WTC11 (cell line): ENCODE results near the gene CPPED1. TPM values are rescaled to one million over a fixed set of nuclear protein-coding genes. Genes with fewer than 3 reads are reported as not detected.

ENCODE experiments used
- ATAC-seq: fragments of 200-7000 bp; cut with Tn5 transposase; 2 replicates; pipeline ENCODE4 v1.10.0; 2021; ENCODE audit warnings: mild to moderate bottlenecking, moderate library complexity
- CTCF ChIA-PET: fragments of 300-600 bp; sonication (Branson Sonifier 250); formaldehyde crosslinking; loops from one replicate; lab custom pipeline; 2021; ENCODE audit warnings: antibody characterized with exemption; lab: Charles Lee
- POLR2A ChIA-PET: fragments of 350-600 bp; sonication (Branson Sonifier 250); formaldehyde crosslinking; loops from one replicate; lab custom pipeline; 2021; ENCODE audit warnings: antibody characterized with exemption; lab: Charles Lee
- DNase-seq: peaks from one replicate; pipeline ENCODE4 v3.0.0; 2021; ENCODE audit warnings: low spot score
- H3K27ac Mint-ChIP-seq: 2 replicates; pipeline ENCODE4 v1.8.0; 2021; ENCODE audit warnings: mixed read lengths
- H3K27me3 Mint-ChIP-seq: 2 replicates; pipeline ENCODE4 v1.8.0; 2021; ENCODE audit warnings: low read depth, mild to moderate bottlenecking, moderate library complexity, mixed read lengths
- H3K36me3 Mint-ChIP-seq: 2 replicates; pipeline ENCODE4 v1.8.0; 2021; ENCODE audit warnings: mixed read lengths
- H3K4me1 Mint-ChIP-seq: 2 replicates; pipeline ENCODE4 v1.8.0; 2022; ENCODE audit warnings: mixed read lengths
- H3K4me3 Mint-ChIP-seq: 2 replicates; pipeline ENCODE4 v1.8.0; 2021; ENCODE audit warnings: mild to moderate bottlenecking, moderate library complexity, mixed read lengths
- H3K9me3 Mint-ChIP-seq: 2 replicates; pipeline ENCODE4 v1.8.0; 2021; ENCODE audit warnings: mixed read lengths
- CREB1 ChIP-seq: sonication (generic); formaldehyde crosslinking; IDR thresholded peaks from 2 replicates; pipeline ENCODE4 v1.8.0; 2023; ENCODE audit warnings: mild to moderate bottlenecking, missing genetic modification reagents
- CREM ChIP-seq: sonication (generic); formaldehyde crosslinking; IDR thresholded peaks from 2 replicates; pipeline ENCODE4 v1.8.1; 2022; ENCODE audit warnings: mild to moderate bottlenecking, missing genetic modification reagents, moderate library complexity
- EMX1 ChIP-seq: fragments of 250-450 bp; sonication (Bioruptor Pico); IDR thresholded peaks from 2 replicates; pipeline ENCODE4 v1.8.0; 2021; ENCODE audit warnings: mild to moderate bottlenecking
- ESRRA ChIP-seq: sonication (generic); formaldehyde crosslinking; IDR thresholded peaks from 2 replicates; pipeline ENCODE4 v1.8.1; 2022; ENCODE audit warnings: mild to moderate bottlenecking, missing genetic modification reagents, borderline replicate concordance
- IRF1 ChIP-seq: sonication (generic); formaldehyde crosslinking; IDR thresholded peaks from 2 replicates; pipeline ENCODE4 v1.8.0; 2023; ENCODE audit warnings: missing genetic modification reagents
- IRF2 ChIP-seq: sonication (generic); formaldehyde crosslinking; IDR thresholded peaks from 2 replicates; pipeline ENCODE4 v1.8.0; 2022; ENCODE audit warnings: low read depth, missing genetic modification reagents, borderline replicate concordance
- JAZF1 ChIP-seq: fragments of 250-450 bp; sonication (Bioruptor Pico); IDR thresholded peaks from 2 replicates; pipeline ENCODE4 v1.9.0; 2021; ENCODE audit warnings: moderate library complexity, mild to moderate bottlenecking, inconsistent platforms
- KAT7 ChIP-seq: sonication (generic); formaldehyde crosslinking; IDR thresholded peaks from 2 replicates; pipeline ENCODE4 v1.8.1; 2023; ENCODE audit warnings: missing genetic modification reagents, mild to moderate bottlenecking, borderline replicate concordance
- NR2C2 ChIP-seq: sonication (generic); formaldehyde crosslinking; IDR thresholded peaks from 2 replicates; pipeline ENCODE4 v1.8.0; 2022; ENCODE audit warnings: mild to moderate bottlenecking, missing genetic modification reagents
- NR3C1 ChIP-seq: sonication (generic); formaldehyde crosslinking; conservative IDR thresholded peaks from 2 replicates; pipeline ENCODE4 v1.8.1; 2023; ENCODE audit warnings: low read depth, mild to moderate bottlenecking, missing genetic modification reagents
- PRRX2 ChIP-seq: fragments of 250-450 bp; sonication (Bioruptor Pico); IDR thresholded peaks from 2 replicates; pipeline ENCODE4 v1.8.0; 2021; ENCODE audit warnings: mild to moderate bottlenecking
- SMAD4 ChIP-seq: sonication (generic); formaldehyde crosslinking; IDR thresholded peaks from 2 replicates; pipeline ENCODE4 v1.8.0; 2022; ENCODE audit warnings: mild to moderate bottlenecking, missing genetic modification reagents
- TP53 ChIP-seq: sonication (generic); formaldehyde crosslinking; IDR thresholded peaks from 2 replicates; pipeline ENCODE4 v1.8.1; 2023; ENCODE audit warnings: mild to moderate bottlenecking, missing genetic modification reagents
- USF1 ChIP-seq: sonication (generic); formaldehyde crosslinking; IDR thresholded peaks from 2 replicates; pipeline ENCODE4 v1.8.0; 2022; ENCODE audit warnings: mild to moderate bottlenecking, missing genetic modification reagents
- USF2 ChIP-seq: sonication (generic); formaldehyde crosslinking; IDR thresholded peaks from 2 replicates; pipeline ENCODE4 v1.8.1; 2023; ENCODE audit warnings: mild to moderate bottlenecking, missing genetic modification reagents, moderate library complexity
- ZNF121 ChIP-seq: sonication (generic); formaldehyde crosslinking; IDR thresholded peaks from 2 replicates; pipeline ENCODE4 v1.8.0; 2023; ENCODE audit warnings: missing genetic modification reagents
- ZNF396 ChIP-seq: fragments of 250-450 bp; sonication (Bioruptor Pico); IDR thresholded peaks from 2 replicates; pipeline ENCODE4 v1.8.0; 2021; ENCODE audit warnings: mild to moderate bottlenecking, moderate library complexity, borderline replicate concordance
- ZNF416 ChIP-seq: fragments of 250-450 bp; sonication (Bioruptor Pico); IDR thresholded peaks from 2 replicates; pipeline ENCODE4 v1.9.0; 2021; ENCODE audit warnings: mild to moderate bottlenecking, inconsistent platforms
- total RNA-seq: library from RNA; stranded (reverse); gene quantifications from 3 replicates; pipeline ENCODE4 v1.2.3, GENCODE V29; 2021
- TF ChIP-seq, protein P1 (sequence below): sonication (generic); formaldehyde crosslinking; IDR thresholded peaks from 2 replicates; pipeline ENCODE4 v1.8.1; 2022; ENCODE audit warnings: mild to moderate bottlenecking, moderate library complexity, missing genetic modification reagents
- TF ChIP-seq, protein P2 (sequence below): sonication (generic); formaldehyde crosslinking; IDR thresholded peaks from 2 replicates; pipeline ENCODE4 v1.8.0; 2023; ENCODE audit warnings: missing genetic modification reagents, mild to moderate bottlenecking, borderline replicate concordance
- TF ChIP-seq, protein P3 (sequence below): fragments of 250-450 bp; sonication (Bioruptor Pico); IDR thresholded peaks from 2 replicates; pipeline ENCODE4 v1.9.0; 2021; ENCODE audit warnings: mild to moderate bottlenecking

The CPPED1 gene
- total RNA-seq, 1 experiment from 2014 or later: 8.8 TPM

- DNase-seq (no peak), ATAC-seq (no peak)
- POLR2A ChIA-PET: no interaction called here
- Mint-ChIP-seq H3K4me3 (no peak overlapping the region), H3K27ac (no peak overlapping the region), H3K9me3 (peaks cover 5% of the 10 kb centered on the region; the same call in 1 of the 2 replicates), H3K4me1 (peaks cover 12% of the 10 kb centered on the region), H3K36me3 (no peaks in the 10 kb centered on the region), H3K27me3 (no peaks in the 10 kb centered on the region)
- TF ChIP-seq, protein P1, sequence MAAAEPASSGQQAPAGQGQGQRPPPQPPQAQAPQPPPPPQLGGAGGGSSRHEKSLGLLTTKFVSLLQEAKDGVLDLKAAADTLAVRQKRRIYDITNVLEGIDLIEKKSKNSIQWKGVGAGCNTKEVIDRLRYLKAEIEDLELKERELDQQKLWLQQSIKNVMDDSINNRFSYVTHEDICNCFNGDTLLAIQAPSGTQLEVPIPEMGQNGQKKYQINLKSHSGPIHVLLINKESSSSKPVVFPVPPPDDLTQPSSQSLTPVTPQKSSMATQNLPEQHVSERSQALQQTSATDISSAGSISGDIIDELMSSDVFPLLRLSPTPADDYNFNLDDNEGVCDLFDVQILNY (CRISPR knock-in tag): no peak
- TF ChIP-seq, protein P2, sequence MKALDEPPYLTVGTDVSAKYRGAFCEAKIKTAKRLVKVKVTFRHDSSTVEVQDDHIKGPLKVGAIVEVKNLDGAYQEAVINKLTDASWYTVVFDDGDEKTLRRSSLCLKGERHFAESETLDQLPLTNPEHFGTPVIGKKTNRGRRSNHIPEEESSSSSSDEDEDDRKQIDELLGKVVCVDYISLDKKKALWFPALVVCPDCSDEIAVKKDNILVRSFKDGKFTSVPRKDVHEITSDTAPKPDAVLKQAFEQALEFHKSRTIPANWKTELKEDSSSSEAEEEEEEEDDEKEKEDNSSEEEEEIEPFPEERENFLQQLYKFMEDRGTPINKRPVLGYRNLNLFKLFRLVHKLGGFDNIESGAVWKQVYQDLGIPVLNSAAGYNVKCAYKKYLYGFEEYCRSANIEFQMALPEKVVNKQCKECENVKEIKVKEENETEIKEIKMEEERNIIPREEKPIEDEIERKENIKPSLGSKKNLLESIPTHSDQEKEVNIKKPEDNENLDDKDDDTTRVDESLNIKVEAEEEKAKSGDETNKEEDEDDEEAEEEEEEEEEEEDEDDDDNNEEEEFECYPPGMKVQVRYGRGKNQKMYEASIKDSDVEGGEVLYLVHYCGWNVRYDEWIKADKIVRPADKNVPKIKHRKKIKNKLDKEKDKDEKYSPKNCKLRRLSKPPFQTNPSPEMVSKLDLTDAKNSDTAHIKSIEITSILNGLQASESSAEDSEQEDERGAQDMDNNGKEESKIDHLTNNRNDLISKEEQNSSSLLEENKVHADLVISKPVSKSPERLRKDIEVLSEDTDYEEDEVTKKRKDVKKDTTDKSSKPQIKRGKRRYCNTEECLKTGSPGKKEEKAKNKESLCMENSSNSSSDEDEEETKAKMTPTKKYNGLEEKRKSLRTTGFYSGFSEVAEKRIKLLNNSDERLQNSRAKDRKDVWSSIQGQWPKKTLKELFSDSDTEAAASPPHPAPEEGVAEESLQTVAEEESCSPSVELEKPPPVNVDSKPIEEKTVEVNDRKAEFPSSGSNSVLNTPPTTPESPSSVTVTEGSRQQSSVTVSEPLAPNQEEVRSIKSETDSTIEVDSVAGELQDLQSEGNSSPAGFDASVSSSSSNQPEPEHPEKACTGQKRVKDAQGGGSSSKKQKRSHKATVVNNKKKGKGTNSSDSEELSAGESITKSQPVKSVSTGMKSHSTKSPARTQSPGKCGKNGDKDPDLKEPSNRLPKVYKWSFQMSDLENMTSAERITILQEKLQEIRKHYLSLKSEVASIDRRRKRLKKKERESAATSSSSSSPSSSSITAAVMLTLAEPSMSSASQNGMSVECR: no peak
- TF ChIP-seq IRF2 (no peak), NR3C1 (no peak), CREB1 (no peak), NR2C2 (CRISPR knock-in tag) (no peak), PRRX2 (CRISPR knock-in tag) (no peak), SMAD4 (CRISPR knock-in tag) (no peak), ZNF416 (CRISPR knock-in tag) (no peak), TP53 (CRISPR knock-in tag) (no peak), ZNF121 (CRISPR knock-in tag) (no peak), USF2 (CRISPR knock-in tag) (no peak), CREM (CRISPR knock-in tag) (no peak), ESRRA (no peak), EMX1 (CRISPR knock-in tag) (no peak), IRF1 (no peak)
- CTCF ChIA-PET: no interaction called here
These were observed 8.9 kb downstream of the CPPED1 start for GRCh38 chr16:12794486-12795387.

DNA sequence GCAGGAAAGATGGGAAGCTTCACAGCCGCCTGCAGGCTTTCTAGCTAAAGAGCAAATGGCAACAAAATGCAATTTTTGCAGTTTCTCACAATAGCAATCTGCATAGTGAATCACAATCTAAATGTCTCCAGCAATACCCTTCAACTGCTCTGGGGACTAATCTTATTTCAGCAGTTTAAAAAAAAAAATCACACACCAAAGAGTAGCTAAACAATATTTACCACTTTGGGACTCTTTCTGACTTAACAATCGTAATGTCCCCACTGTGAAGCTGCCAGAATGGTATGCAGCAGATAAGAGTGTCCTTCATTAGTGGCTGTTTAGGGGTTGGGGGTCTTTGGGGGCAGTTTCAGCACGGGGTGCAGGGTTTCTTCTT lies 9.8 kb downstream of the CPPED1 start:
- Mint-ChIP-seq H3K27ac (no peak overlapping the region), H3K27me3 (no peaks in the 10 kb centered on the region), H3K4me3 (no peak overlapping the region), H3K36me3 (no peaks in the 10 kb centered on the region), H3K9me3 (peaks cover 5% of the 10 kb centered on the region), H3K4me1 (peaks cover 12% of the 10 kb centered on the region)
- no peak for ATAC-seq
- POLR2A ChIA-PET: no interaction called here
- no peak for DNase-seq
- CTCF ChIA-PET: interaction anchor here (0.9 to 1.1 kb wide), 2 partner anchors 202 to 205 kb away, joined by 3 read pairs; no protein-coding TSS in a partner anchor
- no peak for TF ChIP-seq USF1 (CRISPR knock-in tag)
- TF ChIP-seq, protein P3, sequence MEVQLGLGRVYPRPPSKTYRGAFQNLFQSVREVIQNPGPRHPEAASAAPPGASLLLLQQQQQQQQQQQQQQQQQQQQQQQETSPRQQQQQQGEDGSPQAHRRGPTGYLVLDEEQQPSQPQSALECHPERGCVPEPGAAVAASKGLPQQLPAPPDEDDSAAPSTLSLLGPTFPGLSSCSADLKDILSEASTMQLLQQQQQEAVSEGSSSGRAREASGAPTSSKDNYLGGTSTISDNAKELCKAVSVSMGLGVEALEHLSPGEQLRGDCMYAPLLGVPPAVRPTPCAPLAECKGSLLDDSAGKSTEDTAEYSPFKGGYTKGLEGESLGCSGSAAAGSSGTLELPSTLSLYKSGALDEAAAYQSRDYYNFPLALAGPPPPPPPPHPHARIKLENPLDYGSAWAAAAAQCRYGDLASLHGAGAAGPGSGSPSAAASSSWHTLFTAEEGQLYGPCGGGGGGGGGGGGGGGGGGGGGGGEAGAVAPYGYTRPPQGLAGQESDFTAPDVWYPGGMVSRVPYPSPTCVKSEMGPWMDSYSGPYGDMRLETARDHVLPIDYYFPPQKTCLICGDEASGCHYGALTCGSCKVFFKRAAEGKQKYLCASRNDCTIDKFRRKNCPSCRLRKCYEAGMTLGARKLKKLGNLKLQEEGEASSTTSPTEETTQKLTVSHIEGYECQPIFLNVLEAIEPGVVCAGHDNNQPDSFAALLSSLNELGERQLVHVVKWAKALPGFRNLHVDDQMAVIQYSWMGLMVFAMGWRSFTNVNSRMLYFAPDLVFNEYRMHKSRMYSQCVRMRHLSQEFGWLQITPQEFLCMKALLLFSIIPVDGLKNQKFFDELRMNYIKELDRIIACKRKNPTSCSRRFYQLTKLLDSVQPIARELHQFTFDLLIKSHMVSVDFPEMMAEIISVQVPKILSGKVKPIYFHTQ (CRISPR knock-in tag): no peak
- TF ChIP-seq KAT7: no peak
- TF ChIP-seq NR3C1: no peak
- TF ChIP-seq, protein P2: no peak
- TF ChIP-seq ZNF396 (CRISPR knock-in tag): no peak
- TF ChIP-seq JAZF1 (CRISPR knock-in tag): no peak
